ENCODE data around the gene SSRP1.

The SSRP1 gene

DNA sequence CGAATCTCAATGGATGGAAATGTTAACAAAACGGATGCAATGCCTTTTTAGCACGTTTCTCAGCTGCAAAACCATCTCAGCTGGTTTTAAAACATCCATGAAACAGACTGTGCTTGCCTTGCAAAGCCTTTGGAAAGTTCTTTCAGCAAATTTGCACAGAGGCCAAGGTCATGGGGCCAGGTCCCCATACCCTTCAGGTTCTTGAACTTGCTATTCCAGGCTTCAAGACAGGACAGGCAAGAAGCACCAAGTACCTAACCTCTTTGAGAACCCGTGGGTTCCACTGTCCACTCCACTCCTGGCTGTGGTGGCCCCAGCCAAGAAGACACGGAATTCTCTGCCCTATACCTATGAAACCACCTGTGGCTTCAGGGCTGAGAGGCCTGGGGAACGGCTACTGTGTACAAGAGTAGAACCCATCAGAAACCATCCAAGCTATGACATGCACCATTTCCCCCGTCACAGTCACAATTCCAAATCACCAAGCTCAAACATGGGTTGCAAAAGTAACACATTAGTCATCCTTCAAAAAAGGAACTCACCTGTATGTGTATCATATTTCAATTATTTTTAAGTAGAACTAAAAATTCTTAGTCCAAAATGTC, 27.9 kb downstream of the SSRP1 start:
- Histone ChIP-seq H3K27me3 (ENCODE audit: insufficient read depth, low read depth, severe bottlenecking) (no peaks in the 10 kb centered on the region), H3K27ac (no peak overlapping the region), H3K36me3 (peaks cover 14% of the 10 kb centered on the region), H3K4me3 (ENCODE audit: low read depth, low read length) (no peak overlapping the region), H3K9me3 (ENCODE audit: severe bottlenecking) (no peaks in the 10 kb centered on the region)
- DNase-seq = no peak
- TF ChIP-seq, protein P1, sequence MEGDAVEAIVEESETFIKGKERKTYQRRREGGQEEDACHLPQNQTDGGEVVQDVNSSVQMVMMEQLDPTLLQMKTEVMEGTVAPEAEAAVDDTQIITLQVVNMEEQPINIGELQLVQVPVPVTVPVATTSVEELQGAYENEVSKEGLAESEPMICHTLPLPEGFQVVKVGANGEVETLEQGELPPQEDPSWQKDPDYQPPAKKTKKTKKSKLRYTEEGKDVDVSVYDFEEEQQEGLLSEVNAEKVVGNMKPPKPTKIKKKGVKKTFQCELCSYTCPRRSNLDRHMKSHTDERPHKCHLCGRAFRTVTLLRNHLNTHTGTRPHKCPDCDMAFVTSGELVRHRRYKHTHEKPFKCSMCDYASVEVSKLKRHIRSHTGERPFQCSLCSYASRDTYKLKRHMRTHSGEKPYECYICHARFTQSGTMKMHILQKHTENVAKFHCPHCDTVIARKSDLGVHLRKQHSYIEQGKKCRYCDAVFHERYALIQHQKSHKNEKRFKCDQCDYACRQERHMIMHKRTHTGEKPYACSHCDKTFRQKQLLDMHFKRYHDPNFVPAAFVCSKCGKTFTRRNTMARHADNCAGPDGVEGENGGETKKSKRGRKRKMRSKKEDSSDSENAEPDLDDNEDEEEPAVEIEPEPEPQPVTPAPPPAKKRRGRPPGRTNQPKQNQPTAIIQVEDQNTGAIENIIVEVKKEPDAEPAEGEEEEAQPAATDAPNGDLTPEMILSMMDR (IDR thresholded peaks at IDR 0.05; ENCODE audit: low read depth, low read length) = no peak

DNA sequence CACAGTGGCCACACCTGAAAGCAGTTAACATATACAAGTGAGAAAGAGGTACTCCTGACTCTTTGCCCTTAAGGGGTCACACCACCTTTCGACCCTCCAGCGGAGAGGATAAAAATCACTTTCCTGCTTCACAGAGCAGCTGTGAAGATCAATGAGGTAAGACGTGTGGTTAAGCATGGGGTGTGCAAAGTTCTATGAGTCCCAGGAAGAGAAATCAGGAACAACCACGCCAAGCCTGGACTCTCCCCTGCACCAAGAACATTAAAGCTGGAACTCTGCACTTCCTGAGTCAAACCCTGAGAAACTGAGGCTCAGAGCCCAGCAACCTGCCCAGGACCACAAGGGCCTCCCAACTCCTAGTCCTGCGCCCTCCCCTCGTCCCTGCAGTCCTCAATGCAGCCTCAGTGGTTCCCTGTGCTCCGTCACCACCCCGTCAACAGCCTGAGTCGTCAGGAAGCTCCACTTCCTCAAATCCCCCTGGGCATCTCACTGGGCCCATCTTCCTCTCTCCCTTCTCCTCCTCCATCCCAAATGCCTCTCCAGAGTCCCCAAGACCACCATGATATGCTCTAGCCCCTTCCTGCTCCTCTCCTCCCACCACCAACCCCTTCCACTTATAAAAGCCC, 28.6 kb downstream of the SSRP1 start:
- Histone ChIP-seq H3K4me3 (ENCODE audit: low read depth, low read length) (no peak overlapping the region), H3K9me3 (ENCODE audit: severe bottlenecking) (no peaks in the 10 kb centered on the region), H3K27me3 (ENCODE audit: insufficient read depth, low read depth, severe bottlenecking) (no peaks in the 10 kb centered on the region), H3K36me3 (peaks cover 11% of the 10 kb centered on the region), H3K27ac (no peak overlapping the region)
- TF ChIP-seq, protein P1 (IDR thresholded peaks at IDR 0.05; ENCODE audit: low read depth, low read length) = no peak
- DNase-seq = no peak

DNA sequence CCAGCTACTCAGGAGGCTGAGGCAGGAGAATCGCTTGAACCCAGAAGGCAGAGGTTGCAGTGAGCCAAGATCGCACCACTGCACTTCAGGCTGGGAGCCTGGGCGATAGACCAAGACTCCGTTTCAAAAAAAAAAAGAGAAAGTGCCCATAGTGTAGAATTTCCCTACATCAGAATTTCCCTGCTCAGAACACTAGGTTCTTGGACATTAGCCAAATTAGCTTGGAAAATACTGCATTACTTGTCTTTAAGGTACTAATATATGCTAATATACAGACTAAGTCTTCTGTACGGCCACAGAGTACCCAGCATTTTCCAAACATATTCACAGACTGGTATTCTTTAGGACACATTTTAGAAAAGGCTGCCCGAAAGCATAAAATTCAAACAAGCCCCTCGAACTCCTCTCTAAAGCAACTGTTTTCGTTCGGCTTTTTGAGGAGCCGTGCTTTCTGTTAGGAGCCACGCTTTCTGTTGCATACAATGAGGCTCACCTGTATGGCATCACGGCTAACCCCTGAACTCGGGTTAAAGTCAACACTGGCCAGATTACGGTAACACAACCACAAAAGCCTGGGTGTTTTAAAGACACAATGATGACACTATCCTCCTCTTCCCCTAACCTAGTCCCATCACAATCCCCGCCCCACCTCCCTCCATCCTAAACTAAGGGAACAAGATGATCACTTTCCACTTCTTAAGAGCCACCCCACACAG, 29.4 kb downstream of the SSRP1 start:
- peaks cover 11% of the 10 kb centered on the region for H3K36me3 ChIP-seq
- no peak overlapping the region for H3K4me3 ChIP-seq (ENCODE audit: low read depth, low read length)
- H3K27me3 ChIP-seq (ENCODE audit: insufficient read depth, low read depth, severe bottlenecking) = no peaks in the 10 kb centered on the region
- no peak for DNase-seq
- H3K9me3 ChIP-seq (ENCODE audit: severe bottlenecking) = no peaks in the 10 kb centered on the region
- no peak overlapping the region for H3K27ac ChIP-seq
- TF ChIP-seq, protein P1 (IDR thresholded peaks at IDR 0.05; ENCODE audit: low read depth, low read length) = no peak

DNA sequence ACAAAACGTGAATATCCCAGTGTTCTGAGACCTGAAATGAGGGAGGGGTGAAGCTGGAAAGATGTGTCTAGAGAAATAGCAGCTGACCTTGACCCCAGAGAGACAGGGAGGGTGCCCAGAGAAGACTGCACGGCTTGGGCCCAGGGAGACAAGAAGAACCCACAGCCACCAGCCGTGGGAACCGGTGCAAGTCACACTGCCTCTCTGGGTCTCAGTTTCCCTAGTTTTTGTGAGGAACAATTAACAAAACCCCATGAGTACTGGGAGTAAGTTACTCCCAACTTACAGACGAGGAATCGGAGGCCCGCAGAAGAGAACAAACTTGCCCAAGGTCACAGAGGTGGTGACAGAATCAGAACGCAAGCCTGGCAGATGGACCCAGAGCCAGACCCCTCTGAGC, 30.2 kb downstream of the SSRP1 start:
- H3K9me3 ChIP-seq (ENCODE audit: severe bottlenecking) = no peaks in the 10 kb centered on the region

DNA sequence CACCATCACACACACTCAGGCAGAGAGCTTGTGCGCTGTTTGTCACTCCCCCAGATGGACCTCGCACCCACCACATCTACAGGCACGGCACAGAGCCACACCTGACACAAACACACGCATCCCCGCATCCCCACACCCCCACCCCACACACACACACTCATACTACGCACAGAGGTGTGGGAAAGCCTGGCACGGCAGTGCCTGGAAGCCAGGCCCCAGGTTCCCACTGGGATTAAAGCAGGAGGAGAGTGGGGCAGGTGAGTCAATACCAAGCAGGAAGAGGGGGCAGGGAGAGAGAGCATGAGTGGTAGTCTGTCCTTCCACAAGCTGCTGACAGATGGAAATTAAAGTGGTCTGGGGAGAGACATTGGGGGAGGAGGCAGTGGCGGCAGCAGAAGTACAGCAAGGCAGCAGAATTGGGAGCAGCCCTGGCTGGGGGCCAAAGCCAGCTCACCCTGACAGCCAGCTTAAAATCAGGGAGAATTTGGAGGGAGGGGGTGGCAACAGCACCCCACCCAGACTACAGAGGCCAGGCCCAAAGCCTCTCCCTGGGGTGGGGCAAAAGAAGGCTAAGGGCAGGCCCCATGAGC, 31.6 kb downstream of the SSRP1 start:
- Histone ChIP-seq H3K36me3 (peaks cover 25% of the 10 kb centered on the region), H3K4me3 (ENCODE audit: low read depth, low read length) (no peak overlapping the region), H3K27me3 (ENCODE audit: insufficient read depth, low read depth, severe bottlenecking) (no peaks in the 10 kb centered on the region), H3K9me3 (ENCODE audit: severe bottlenecking) (peaks cover 6% of the 10 kb centered on the region), H3K27ac (no peak overlapping the region)
- peak; percentile 44 for DNase-seq
- TF ChIP-seq, protein P1 (IDR thresholded peaks at IDR 0.05; ENCODE audit: low read depth, low read length) = no peak

More for the DNA sequence above, 30.2 kb downstream of the SSRP1 start:
- Histone ChIP-seq H3K4me3 (ENCODE audit: low read depth, low read length) (no peak overlapping the region), H3K27me3 (ENCODE audit: insufficient read depth, low read depth, severe bottlenecking) (no peaks in the 10 kb centered on the region), H3K27ac (no peak overlapping the region), H3K36me3 (peaks cover 18% of the 10 kb centered on the region)
- TF ChIP-seq, protein P1 (IDR thresholded peaks at IDR 0.05; ENCODE audit: low read depth, low read length) = no peak
- DNase-seq = no peak

Measured in WERI-Rb-1 (cell line).